Ammon's horn (tissue), 1 donor: ENCODE data around the gene CLEC3A.
A peak's percentile ranks its signal among the peaks of the same experiment; 100 is the strongest.
"Not testable (repeated sequence)": the region's sequence is repeated elsewhere in the genome, so short reads cannot be mapped to it uniquely, and the experiment has no call there.

ENCODE experiments used
- DNase-seq: peaks from one replicate; pipeline ENCODE4 v3.0.0-alpha.2; 2016; ENCODE audit warnings: low spot score

The CLEC3A gene, protein sequence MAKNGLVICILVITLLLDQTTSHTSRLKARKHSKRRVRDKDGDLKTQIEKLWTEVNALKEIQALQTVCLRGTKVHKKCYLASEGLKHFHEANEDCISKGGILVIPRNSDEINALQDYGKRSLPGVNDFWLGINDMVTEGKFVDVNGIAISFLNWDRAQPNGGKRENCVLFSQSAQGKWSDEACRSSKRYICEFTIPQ

DNA sequence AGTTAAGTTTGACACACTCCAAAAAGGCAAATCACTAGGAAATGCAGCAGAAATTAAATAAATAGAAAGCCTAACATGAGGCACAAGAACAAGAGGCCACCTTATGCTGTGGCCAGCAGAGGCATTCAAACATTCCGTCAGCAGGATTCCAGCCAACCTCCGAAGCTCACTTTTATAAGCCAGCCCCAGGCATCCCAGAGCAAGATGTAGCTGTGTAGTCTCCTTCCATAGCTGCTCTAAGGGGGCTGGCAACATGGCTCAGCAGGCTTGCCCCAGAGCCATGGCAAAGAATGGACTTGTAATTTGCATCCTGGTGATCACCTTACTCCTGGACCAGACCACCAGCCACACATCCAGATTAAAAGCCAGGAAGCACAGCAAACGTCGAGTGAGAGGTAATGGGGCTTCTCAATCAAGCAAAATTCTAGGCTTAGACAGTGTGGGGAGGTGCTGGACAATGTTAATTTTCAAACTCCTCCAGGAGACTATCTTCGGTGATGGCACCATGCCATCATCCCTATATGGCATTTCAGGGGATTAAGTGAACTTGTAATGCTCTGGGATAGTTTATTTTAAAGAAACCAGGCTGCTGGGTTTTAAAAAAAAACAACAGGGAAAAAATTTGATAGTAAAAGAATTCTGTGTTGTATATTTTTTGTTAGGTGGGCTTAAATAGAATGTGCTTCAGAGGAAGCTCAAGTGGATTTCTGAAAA lies at the start of gene CLEC3A:
Gene CLEC3A, plus strand, starts transcription at position 202 of the 714 bp plus-strand sequence. Its CDS starts 79 bp downstream, at position 281.
- no peak for DNase-seq

DNA sequence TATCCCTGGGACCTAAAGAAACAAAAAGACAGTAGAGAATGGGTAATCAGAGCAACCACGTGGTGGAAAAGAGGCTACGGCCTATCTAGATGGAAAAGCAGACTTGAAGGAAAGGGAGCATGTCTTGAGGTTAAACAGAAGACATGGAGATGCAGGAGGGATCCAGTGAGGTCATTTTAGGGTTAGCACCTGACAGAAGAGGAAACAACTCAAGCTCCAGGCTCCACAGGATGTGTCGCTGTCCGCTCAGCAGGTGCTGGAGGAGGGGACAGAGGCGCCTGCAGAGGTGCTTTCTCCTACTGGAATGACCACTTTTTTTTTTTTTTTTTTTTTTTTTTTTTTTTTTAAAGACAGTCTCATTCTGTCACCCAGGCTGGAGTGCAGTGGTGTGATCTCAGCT lies 47.5 kb upstream of the CLEC3A start:
- no peak for DNase-seq

DNA sequence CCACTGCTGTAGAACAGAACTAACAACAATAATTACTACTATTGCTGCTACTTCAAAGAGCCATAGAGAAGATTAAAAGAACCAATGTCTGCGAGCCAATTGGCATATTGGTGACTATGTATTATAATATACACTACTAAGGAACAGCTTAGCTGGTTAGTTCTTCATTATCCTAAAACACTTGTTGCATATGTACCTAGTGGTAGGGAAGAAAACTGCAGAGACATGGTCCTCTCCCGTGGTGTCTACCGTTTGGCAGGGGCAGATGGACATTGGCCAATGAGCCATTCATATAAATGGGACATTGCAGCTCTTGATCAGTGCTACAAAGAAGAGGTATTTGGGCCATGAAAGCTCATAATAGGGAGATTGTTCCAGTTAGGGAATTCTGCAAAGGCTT lies 46.4 kb upstream of the CLEC3A start:
- no peak for DNase-seq

DNA sequence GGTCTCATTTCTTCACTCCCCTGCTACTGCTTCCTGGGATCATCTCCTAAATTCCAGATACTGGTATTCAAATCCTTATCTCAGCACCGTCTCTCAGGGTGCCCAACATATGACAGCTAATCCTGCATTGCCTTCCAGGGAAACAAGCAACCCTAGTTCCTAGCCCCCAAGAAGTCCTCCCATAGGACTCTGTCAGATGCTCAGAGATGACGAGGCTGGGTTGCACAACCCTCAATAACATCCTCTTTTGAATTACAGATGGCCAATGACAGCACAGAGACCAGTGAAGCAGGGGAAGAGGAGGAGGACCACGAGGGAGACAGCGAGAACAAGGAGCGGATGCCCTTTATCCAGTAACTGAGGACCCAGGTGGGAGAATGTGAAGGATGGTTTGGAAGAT lies 45.0 kb upstream of the CLEC3A start:
- DNase-seq = no peak

DNA sequence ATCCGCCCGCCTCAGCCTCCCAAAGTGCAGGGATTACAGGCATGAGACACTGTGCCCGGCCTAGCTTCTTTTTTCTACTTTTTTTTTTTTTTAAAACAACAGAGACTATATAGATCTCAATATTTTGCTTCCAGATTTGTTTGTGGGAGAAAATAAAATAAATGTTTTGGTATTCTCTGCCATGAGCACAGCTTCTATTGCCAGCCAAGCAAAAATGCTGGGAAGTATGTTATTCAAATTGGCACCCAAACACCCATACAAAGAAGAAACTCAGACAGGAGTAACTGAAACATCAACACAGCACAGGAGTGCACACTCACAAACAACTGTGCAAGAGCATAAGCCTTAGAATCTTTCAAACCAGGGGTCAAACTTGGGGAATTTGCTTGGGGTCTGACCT lies 37.2 kb upstream of the CLEC3A start:
- no peak for DNase-seq

DNA sequence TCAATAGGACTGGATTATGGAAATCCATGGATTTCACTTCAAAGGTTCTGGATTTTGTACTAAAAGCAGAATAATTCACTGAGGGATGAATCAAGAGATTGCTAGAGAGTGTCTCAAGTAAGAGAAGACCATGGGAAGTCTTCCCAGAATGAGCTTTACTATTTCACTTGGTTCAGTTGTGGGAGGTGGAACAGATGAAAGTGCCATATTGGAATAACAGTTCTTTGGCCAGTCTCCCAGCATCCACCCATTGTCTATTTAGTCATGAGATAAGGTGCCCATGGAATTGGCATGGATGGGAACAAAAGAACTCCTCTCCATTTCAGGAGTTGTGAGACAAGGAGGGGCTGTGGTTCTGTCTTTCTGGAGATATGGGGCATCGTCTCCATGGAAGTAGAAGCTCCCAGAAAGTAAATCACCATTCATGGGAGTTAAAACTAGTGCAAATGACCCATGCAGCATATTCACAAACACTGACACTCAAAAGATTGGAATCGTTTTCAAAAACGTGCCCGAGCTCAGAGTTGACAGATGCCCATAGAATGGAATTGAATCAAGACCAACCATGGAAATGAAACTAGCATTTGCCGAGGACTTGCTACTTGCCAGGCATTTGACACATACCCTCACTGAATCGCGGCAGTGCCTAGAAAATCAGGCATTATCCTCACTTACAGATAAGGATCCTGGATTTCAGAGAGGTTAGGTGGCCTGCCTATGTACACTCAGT lies 36.2 kb upstream of the CLEC3A start:
- peak; percentile 9 for DNase-seq

DNA sequence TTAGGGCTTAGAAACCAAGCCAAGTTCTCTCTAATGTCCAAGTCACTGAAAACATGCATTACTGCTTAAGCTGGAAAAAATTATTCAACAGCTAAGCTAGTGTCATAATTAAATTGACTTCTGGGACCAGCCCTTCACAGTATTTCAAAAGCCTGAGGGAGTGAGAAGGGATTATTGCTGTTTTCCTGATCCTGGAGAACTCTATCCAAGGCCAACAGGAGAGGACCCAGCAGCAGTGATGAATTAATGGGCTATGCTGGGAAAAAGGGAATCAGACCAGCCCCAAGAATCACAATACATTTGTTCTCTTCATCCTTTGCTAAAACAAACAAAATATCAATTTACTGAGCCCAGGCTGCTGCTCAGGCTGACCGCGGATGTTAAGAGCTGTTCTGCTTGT lies 34.5 kb upstream of the CLEC3A start:
- DNase-seq = no peak

DNA sequence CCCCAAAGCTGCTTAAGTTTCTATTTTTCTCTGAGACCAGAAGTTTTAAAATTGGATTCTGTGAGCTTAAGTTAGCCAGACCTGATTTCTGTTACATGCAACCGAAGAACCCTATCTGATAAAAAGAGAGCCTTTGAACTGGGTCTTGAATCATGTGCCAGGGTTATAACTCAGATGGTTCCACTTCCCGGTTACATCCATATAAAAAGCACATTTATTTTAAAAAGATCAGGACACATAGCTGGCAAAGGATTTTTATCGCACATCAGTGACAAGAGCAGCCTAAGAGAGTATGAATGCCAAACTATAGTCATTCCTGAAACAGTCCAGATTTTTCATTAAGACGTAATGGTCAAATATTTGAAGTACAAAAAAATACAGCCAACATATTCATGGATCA lies 32.5 kb upstream of the CLEC3A start:
- no peak for DNase-seq

DNA sequence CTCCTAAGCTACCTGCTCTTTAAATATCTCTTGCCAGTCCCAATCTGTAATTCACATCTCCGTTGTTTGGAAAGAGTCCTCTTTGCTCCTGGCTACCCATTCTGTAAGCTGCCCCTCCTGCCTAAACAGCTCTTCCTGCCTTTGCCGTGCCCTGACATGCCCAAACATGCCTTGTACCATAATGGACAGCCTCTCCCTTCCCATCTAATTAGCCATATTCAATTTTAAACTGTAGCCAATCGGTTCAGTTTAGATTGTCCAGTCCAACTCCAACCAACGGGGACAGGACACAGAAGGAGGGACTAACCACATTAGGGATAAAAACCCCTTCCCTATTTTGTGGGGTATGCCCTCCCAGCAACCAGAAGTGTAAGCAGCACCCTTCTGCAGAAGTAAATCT lies 30.6 kb upstream of the CLEC3A start:
- no peak for DNase-seq

GRCh38 chr16:77992381-77992780 lies 30.0 kb upstream of the CLEC3A start:
- DNase-seq = not testable (repeated sequence)

GRCh38 chr16:77993111-77993985 lies 29.0 kb upstream of the CLEC3A start:
- DNase-seq = peak; percentile 10

- DNase-seq = no peak
These were observed 26.4 kb upstream of the CLEC3A start for GRCh38 chr16:77995843-77996455.

GRCh38 chr16:77998350-77999023 lies 23.9 kb upstream of the CLEC3A start:
- DNase-seq = no peak

GRCh38 chr16:78001451-78002025 lies 20.8 kb upstream of the CLEC3A start:
- DNase-seq = no peak

- peak; percentile 85 for DNase-seq
These were observed 19.3 kb upstream of the CLEC3A start for GRCh38 chr16:78002915-78003538.

DNA sequence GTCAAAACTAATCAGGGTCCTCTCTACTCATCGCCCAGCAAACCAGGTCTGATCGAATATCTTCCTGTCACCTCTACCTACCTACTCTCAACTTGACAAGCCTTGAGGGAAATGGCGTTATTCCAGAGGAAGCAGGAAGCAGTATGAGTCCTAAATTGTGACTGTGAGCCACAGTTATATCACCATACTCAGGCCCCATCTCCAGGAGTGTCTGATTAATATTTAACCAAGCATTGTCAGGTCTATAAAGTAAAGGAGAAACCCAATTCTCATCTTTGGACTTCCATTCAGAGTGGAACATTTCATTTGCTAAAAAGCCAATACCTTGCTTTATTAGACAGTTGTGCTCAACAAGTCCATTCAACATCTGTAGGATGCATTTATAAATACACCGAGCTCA lies 17.8 kb upstream of the CLEC3A start:
- DNase-seq = no peak

DNA sequence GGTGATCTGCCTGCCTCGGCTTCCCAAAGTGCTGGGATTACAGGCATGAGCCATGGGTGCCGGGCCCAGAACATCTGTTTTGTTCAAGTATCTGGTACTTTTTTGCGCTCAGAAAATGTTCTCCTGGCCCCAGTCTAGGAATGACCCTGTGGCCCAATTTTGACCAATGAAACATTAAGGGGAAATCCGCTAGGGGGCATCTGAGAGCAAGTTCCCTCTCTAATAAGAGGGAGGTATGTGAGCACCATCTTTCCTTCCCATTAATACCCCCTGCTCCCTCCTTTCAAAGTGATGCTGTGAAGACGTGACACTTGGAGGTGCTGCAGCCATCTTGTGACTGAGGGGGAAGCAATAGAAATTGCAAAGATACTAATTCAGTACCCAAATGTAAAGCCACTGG lies 16.5 kb upstream of the CLEC3A start:
- no peak for DNase-seq

DNA sequence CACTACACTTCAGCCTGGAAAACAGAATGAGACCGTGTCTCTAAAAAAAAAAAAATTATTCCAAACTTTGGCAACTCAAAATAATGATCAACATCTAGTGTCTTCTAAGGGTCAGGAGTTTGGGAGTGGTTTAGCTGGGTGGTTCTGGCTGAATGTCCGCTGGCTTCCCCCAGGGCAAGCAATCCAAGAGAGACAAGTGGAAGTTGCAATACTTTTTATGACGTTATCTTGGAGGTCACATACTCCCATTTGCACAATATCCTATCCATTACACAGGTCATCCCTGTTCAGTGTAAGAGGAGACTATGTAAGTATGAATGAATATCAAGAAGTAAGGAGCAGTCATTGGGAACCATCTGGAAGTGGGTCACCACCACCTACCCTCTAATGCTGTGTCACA lies 15.2 kb upstream of the CLEC3A start:
- no peak for DNase-seq

- DNase-seq = no peak
These were observed 1.8 kb downstream of the CLEC3A start for GRCh38 chr16:78024159-78024558.

- DNase-seq = no peak
These were observed 3.3 kb downstream of the CLEC3A start for GRCh38 chr16:78025631-78026030.
